Uterus (tissue), 2 donors: Measurements from ENCODE around the gene CLMN.

Experiments used
- POLR2A ChIP-seq, 2 donors: fragments of 450-650 bp; IDR thresholded peaks; one replicate each; pipeline ENCODE4 v1.6.1; 2016; ENCODE audit warnings: antibody characterized with exemption in 2 of 2, mild to moderate bottlenecking in 1 of 2, moderate library complexity in 1 of 2
- TF ChIP-seq, protein P1 (sequence below), 4 experiments: fragments of 200-600 bp in 2 of 4; fragments of 450-650 bp in 2 of 4; sonication (generic) in 2 of 4; IDR thresholded peaks; one replicate each; pipeline ENCODE4 v1.5.1; 2016 to 2019; ENCODE audit warnings: antibody characterized with exemption in 4 of 4, mild to moderate bottlenecking in 2 of 4, moderate library complexity in 1 of 4

- TF ChIP-seq, protein P1, sequence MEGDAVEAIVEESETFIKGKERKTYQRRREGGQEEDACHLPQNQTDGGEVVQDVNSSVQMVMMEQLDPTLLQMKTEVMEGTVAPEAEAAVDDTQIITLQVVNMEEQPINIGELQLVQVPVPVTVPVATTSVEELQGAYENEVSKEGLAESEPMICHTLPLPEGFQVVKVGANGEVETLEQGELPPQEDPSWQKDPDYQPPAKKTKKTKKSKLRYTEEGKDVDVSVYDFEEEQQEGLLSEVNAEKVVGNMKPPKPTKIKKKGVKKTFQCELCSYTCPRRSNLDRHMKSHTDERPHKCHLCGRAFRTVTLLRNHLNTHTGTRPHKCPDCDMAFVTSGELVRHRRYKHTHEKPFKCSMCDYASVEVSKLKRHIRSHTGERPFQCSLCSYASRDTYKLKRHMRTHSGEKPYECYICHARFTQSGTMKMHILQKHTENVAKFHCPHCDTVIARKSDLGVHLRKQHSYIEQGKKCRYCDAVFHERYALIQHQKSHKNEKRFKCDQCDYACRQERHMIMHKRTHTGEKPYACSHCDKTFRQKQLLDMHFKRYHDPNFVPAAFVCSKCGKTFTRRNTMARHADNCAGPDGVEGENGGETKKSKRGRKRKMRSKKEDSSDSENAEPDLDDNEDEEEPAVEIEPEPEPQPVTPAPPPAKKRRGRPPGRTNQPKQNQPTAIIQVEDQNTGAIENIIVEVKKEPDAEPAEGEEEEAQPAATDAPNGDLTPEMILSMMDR (IDR thresholded peaks at IDR 0.05): no peak
- no peak for TF ChIP-seq POLR2A (IDR thresholded peaks at IDR 0.05)
These were observed 146.2 kb downstream of the CLMN start for GRCh38 chr14:95173518-95173917.
